ENCODE results near the gene RERE.
A peak's percentile ranks its signal among the peaks of the same experiment; 100 is the strongest.

RERE gene

GRCh38 chr1:8478566-8478965, 338.9 kb downstream of the RERE start:
- DNase-seq (ENCODE audit: low read depth in 2 of 2) = no peak

- no peak for DNase-seq (ENCODE audit: low read depth in 2 of 2)
Observed at GRCh38 chr1:8477983-8478362, 339.5 kb downstream of the RERE start.

- peak in 1 of 2 donors; percentile 19 for DNase-seq (ENCODE audit: low read depth in 2 of 2)
Observed at GRCh38 chr1:8477166-8477982, 340.1 kb downstream of the RERE start.

GRCh38 chr1:8476006-8476405, 341.4 kb downstream of the RERE start:
- no peak for DNase-seq (ENCODE audit: low read depth in 2 of 2)

- DNase-seq (ENCODE audit: low read depth in 2 of 2) = no peak
Observed at GRCh38 chr1:8474369-8474768, 343.1 kb downstream of the RERE start.

- DNase-seq (ENCODE audit: low read depth in 2 of 2) = no peak
Observed at GRCh38 chr1:8473891-8474300, 343.5 kb downstream of the RERE start.

- DNase-seq (ENCODE audit: low read depth in 2 of 2) = no peak
Observed at GRCh38 chr1:8473121-8473875, 344.1 kb downstream of the RERE start.

GRCh38 chr1:8472668-8473067, 344.8 kb downstream of the RERE start:
- peak in 1 of 2 donors; percentile 27 for DNase-seq (ENCODE audit: low read depth in 2 of 2)

- DNase-seq (ENCODE audit: low read depth in 2 of 2) = no peak
Observed at GRCh38 chr1:8471451-8471850, 346.0 kb downstream of the RERE start.

- DNase-seq (ENCODE audit: low read depth in 2 of 2) = no peak
Observed at GRCh38 chr1:8468751-8469150, 348.7 kb downstream of the RERE start.

- DNase-seq (ENCODE audit: low read depth in 2 of 2) = no peak
Observed at GRCh38 chr1:8467308-8467707, 350.1 kb downstream of the RERE start.

- DNase-seq (ENCODE audit: low read depth in 2 of 2) = no peak
Observed at GRCh38 chr1:8465692-8466091, 351.7 kb downstream of the RERE start.

- DNase-seq (ENCODE audit: low read depth in 2 of 2) = no peak
Observed at GRCh38 chr1:8465013-8465412, 352.4 kb downstream of the RERE start.

GRCh38 chr1:8464377-8464776, 353.1 kb downstream of the RERE start:
- no peak for DNase-seq (ENCODE audit: low read depth in 2 of 2)

- no peak for DNase-seq (ENCODE audit: low read depth in 2 of 2)
Observed at GRCh38 chr1:8463144-8463927, 354.1 kb downstream of the RERE start.

GRCh38 chr1:8462371-8462892, 355.0 kb downstream of the RERE start:
- no peak for DNase-seq (ENCODE audit: low read depth in 2 of 2)

GRCh38 chr1:8461351-8462110, 355.9 kb downstream of the RERE start:
- DNase-seq (ENCODE audit: low read depth in 2 of 2) = no peak

- no peak for DNase-seq (ENCODE audit: low read depth in 2 of 2)
Observed at GRCh38 chr1:8460784-8461183, 356.7 kb downstream of the RERE start.

- no peak for DNase-seq (ENCODE audit: low read depth in 2 of 2)
Observed at GRCh38 chr1:8460132-8460544, 357.3 kb downstream of the RERE start.

- no peak for DNase-seq (ENCODE audit: low read depth in 2 of 2)
Observed at GRCh38 chr1:8458607-8459006, 358.8 kb downstream of the RERE start.

GRCh38 chr1:8457760-8458381, 359.6 kb downstream of the RERE start:
- DNase-seq (ENCODE audit: low read depth in 2 of 2) = no peak

Measured in stimulated activated CD8-positive, alpha-beta memory T cell treated with anti-CD3 and anti-CD28 coated beads, Interleukin-15, amount 100 ng/mL, for 48 hours (primary cell).